ACC112 (cell line): ENCODE data around the gene SLAMF7.
"Not testable (repeated sequence)": the region's sequence is repeated elsewhere in the genome, so short reads cannot be mapped to it uniquely, and the experiment has no call there.

Source experiments
- H2AFZ ChIP-seq: fragments of 200-600 bp; sonication (generic); one replicate; pipeline ENCODE4 v1.6.0; 2017; ENCODE audit warnings: antibody characterized with exemption, low read length; ENCODE audit not compliant: unreplicated experiment
- H3K27ac ChIP-seq: fragments of 200-600 bp; sonication (generic); 2 replicates; pipeline ENCODE4 v1.5.1; 2014; ENCODE audit warnings: low read depth, mild to moderate bottlenecking, antibody characterized with exemption, low read length, moderate library complexity
- H3K27me3 ChIP-seq: fragments of 200-600 bp; sonication (generic); 2 replicates; pipeline ENCODE4 v1.6.1; 2014; ENCODE audit warnings: mild to moderate bottlenecking, antibody characterized with exemption, low read length, moderate library complexity, mixed read lengths; ENCODE audit not compliant: insufficient read depth
- H3K36me3 ChIP-seq: fragments of 200-600 bp; sonication (generic); 2 replicates; pipeline ENCODE4 v1.6.1; 2016; ENCODE audit warnings: mild to moderate bottlenecking, antibody characterized with exemption, low read length, moderate library complexity, mixed read lengths; ENCODE audit not compliant: insufficient read depth
- H3K4me1 ChIP-seq: fragments of 200-600 bp; sonication (generic); one replicate; pipeline ENCODE4 v1.6.1; 2016; ENCODE audit warnings: low read length, mixed read lengths; ENCODE audit not compliant: insufficient read depth, unreplicated experiment, control insufficient read depth
- H3K4me3 ChIP-seq: fragments of 200-600 bp; sonication (generic); 2 replicates; pipeline ENCODE4 v1.5.1; 2014; ENCODE audit warnings: mild to moderate bottlenecking, low read depth, low read length
- H3K79me2 ChIP-seq: fragments of 200-600 bp; sonication (generic); one replicate; pipeline ENCODE4 v1.6.0; 2016; ENCODE audit warnings: low read length; ENCODE audit not compliant: control insufficient read depth, unreplicated experiment, insufficient read depth

The SLAMF7 gene

DNA sequence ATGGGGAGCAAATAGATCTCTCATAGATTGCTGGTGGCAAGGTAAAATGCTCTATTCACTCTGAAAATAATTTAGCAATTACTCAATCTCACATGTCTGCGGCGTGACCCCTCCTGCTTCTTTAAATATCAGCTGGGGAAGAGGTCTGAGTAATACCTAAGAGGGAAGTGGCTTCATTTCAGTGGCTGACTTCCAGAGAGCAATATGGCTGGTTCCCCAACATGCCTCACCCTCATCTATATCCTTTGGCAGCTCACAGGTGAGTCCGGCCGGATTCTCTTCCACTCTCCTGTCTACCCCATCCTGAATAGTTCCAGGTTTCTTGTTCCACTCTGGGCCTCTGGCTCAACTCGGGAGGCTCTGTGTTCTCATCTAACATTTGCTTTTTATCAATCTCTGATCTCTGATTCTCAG is at the start of gene SLAMF7:
SLAMF7 (plus strand) TSS at position 150 of the 414 bp plus-strand sequence; CDS start at position 205, 55 bp downstream.
- H3K27me3 ChIP-seq = 0 out of 2 replicates have a peak, but pooled peaks cover 2% of the 10 kb centered on the region
- no peak within 1 kb of the TSS for H3K27ac ChIP-seq
- H3K79me2 ChIP-seq = no peaks in the 10 kb centered on the region
- no peak within 1 kb of the TSS for H2AFZ ChIP-seq
- no peak within 1 kb of the TSS for H3K4me3 ChIP-seq
- no peaks in the 10 kb centered on the region for H3K36me3 ChIP-seq
- H3K4me1 ChIP-seq = no peaks in the 10 kb centered on the region

DNA sequence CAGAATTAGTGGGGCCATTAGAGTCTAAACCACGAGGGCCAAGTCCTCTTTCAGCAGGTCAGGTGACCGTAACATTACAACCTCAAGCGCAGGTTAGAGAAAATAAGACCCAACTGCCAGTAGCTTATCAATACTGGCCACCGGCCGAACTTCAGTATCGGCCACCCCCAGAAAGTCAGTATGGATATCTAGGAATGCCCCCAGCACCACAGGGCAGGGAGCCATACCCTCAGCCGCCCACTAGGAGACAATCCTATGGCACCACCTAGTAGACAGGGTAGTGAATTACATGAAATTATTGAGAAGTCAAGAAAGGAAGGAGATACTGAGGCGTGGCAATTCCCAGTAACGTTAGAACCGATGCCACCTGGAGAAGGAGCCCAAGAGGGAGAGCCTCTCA is 46.7 kb upstream of the SLAMF7 start:
- H3K79me2 ChIP-seq, H3K36me3 ChIP-seq, H3K27me3 ChIP-seq, H2AFZ ChIP-seq, H3K4me3 ChIP-seq, H3K4me1 ChIP-seq, H3K27ac ChIP-seq: not testable (repeated sequence)

- Histone ChIP-seq H3K79me2 (no peaks in the 10 kb centered on the region), H3K27ac (no peak overlapping the region), H3K36me3 (no peaks in the 10 kb centered on the region), H3K4me1 (no peaks in the 10 kb centered on the region), H3K27me3 (peaks cover 42% of the 10 kb centered on the region), H2AFZ (no peak overlapping the region), H3K4me3 (no peak overlapping the region)
Measured at GRCh38 chr1:160702100-160702499, 36.9 kb upstream of the SLAMF7 start.

GRCh38 chr1:160704250-160704649 is 34.8 kb upstream of the SLAMF7 start:
- Histone ChIP-seq H3K36me3 (no peaks in the 10 kb centered on the region), H2AFZ (no peak overlapping the region), H3K27me3 (peaks cover 49% of the 10 kb centered on the region), H3K4me3 (no peak overlapping the region), H3K27ac (no peak overlapping the region), H3K79me2 (no peaks in the 10 kb centered on the region), H3K4me1 (no peaks in the 10 kb centered on the region)

GRCh38 chr1:160705212-160705621 is 33.8 kb upstream of the SLAMF7 start:
- H3K36me3 ChIP-seq, H3K4me1 ChIP-seq, H2AFZ ChIP-seq, H3K27ac ChIP-seq, H3K79me2 ChIP-seq, H3K4me3 ChIP-seq: not testable (repeated sequence)
- peaks cover 54% of the 10 kb centered on the region for H3K27me3 ChIP-seq

DNA sequence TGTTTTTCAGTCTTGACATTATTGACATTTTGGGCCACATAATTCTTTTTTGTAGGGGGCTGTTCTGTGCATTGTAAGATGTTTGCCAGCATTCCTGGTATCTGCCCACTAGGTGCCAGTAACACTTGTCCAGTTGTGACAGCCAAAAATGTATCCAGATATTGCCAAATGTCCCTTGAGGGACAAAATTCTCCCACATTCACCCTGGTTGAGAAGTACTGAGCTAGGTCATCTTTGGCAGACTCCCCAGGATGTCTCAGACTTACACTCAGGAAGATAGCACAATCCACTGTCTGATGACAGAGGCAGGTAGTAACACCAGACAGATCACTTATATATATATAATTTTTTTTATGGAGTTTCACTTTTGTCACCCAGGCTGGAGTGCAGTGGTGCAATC is 33.3 kb upstream of the SLAMF7 start:
- Histone ChIP-seq H2AFZ (no peak overlapping the region), H3K4me1 (no peaks in the 10 kb centered on the region), H3K36me3 (no peaks in the 10 kb centered on the region), H3K4me3 (no peak overlapping the region), H3K27me3 (peaks cover 58% of the 10 kb centered on the region), H3K79me2 (no peaks in the 10 kb centered on the region), H3K27ac (no peak overlapping the region)

- Histone ChIP-seq H2AFZ (no peak overlapping the region), H3K27ac (no peak overlapping the region), H3K27me3 (peaks cover 65% of the 10 kb centered on the region), H3K79me2 (no peaks in the 10 kb centered on the region), H3K4me3 (no peak overlapping the region), H3K4me1 (no peaks in the 10 kb centered on the region), H3K36me3 (no peaks in the 10 kb centered on the region)
Measured at GRCh38 chr1:160706526-160707235, 32.4 kb upstream of the SLAMF7 start.

DNA sequence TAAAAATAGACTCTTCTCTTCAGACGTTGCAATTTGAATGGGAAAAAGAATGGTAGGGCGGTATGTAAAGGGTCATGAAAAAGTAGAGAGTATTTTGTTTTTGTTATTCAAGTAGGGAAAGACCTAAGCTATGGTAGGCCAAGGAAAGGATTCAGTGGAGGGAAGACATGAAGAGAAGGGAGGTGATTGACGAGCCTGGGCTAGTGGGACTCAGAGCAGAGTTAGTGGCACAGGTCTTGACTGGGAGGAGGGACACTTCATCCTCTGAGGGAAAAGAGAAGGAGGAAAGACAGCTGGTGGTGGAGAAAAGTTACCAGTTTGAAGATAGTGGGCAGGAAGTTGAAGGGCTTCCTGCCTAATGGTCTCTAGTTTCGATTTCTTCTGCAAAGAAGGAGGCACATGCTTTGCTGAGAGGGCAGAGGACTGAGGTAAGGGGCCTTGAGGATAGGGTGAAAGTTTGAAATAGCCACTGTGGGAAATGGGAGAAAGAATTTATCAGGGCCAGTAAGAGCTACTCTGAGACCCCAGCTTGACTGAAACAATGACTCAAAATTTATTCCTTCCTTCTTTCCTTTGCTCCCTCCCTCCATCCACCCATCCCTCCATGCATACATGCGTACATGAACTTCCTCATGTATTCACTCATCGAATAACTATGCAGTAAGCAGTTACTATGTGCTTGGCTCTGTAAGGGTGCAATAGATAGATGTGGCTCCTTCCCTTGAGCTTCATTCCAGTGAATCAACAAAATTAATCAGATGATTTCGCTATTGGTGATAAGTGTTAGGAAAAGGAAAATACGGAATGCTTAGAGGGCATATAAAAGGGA is 31.6 kb upstream of the SLAMF7 start:
- H3K4me3 ChIP-seq = no peak overlapping the region
- H3K36me3 ChIP-seq = no peaks in the 10 kb centered on the region
- H3K79me2 ChIP-seq = no peaks in the 10 kb centered on the region
- H2AFZ ChIP-seq = no peak overlapping the region
- peaks cover 63% of the 10 kb centered on the region for H3K27me3 ChIP-seq
- H3K4me1 ChIP-seq = no peaks in the 10 kb centered on the region
- H3K27ac ChIP-seq = no peak overlapping the region

- Histone ChIP-seq H2AFZ (no peak overlapping the region), H3K27me3 (peaks cover 64% of the 10 kb centered on the region), H3K4me3 (no peak overlapping the region), H3K27ac (no peak overlapping the region), H3K79me2 (no peaks in the 10 kb centered on the region), H3K36me3 (no peaks in the 10 kb centered on the region), H3K4me1 (no peaks in the 10 kb centered on the region)
Measured at GRCh38 chr1:160708118-160708517, 30.9 kb upstream of the SLAMF7 start.

DNA sequence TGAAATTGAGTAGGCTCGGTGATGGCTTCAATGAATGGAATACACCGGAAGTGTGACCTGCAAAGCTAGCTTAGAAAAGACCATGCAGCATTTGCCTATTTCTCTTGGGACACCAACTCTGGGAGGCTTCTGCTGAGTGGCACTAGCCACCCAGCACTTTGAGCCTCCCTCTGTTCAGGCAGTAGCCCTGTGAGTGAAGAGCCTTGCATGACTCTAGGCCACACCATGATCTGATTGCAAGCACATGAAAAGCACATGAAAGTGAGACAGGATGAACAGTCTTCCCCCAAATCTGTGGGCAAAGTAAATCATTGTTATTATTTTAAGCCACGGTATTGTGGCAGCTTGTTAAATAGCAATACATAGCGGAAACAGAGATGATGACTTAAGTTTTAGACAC is 30.2 kb upstream of the SLAMF7 start:
- peaks cover 59% of the 10 kb centered on the region for H3K27me3 ChIP-seq
- H3K36me3 ChIP-seq = no peaks in the 10 kb centered on the region
- no peak overlapping the region for H3K27ac ChIP-seq
- H3K4me3 ChIP-seq = no peak overlapping the region
- H2AFZ ChIP-seq = no peak overlapping the region
- H3K4me1 ChIP-seq = no peaks in the 10 kb centered on the region
- no peaks in the 10 kb centered on the region for H3K79me2 ChIP-seq

DNA sequence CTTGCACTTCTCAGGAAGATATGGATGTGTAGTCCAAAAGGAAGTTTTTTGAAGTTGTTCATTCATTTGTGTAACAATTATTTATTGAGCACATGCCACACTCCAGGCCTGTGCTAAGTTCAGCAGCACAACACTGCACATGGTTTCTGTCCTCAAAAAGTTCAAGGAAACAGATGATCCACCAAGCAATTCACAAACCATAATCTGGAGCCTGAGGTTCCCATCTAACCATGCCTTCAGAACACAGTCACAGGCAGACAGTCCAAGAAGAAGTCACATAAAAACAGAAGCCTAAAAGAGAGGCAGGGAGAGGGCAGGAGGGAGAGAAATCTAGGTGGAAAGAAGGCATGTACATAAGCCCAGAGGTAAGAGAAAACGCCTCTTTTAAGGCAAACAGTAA is 29.3 kb upstream of the SLAMF7 start:
- no peak overlapping the region for H3K4me3 ChIP-seq
- no peak overlapping the region for H2AFZ ChIP-seq
- H3K4me1 ChIP-seq = no peaks in the 10 kb centered on the region
- no peaks in the 10 kb centered on the region for H3K36me3 ChIP-seq
- H3K79me2 ChIP-seq = no peaks in the 10 kb centered on the region
- peaks cover 52% of the 10 kb centered on the region for H3K27me3 ChIP-seq
- H3K27ac ChIP-seq = no peak overlapping the region
